Measurements from ENCODE around the gene USP27X. TPM values are rescaled to one million over a fixed set of nuclear protein-coding genes. Genes with fewer than 3 reads are reported as not detected.

USP27X gene
- total and polyA plus RNA-seq, 4 donors = 0.26 to 4.7 (median 1.2) TPM

GRCh38 chrX:49901048-49901447 is 21.8 kb downstream of the USP27X start (continued):
- no peak for TF ChIP-seq HNF4G (IDR thresholded peaks at IDR 0.05)

- TF ChIP-seq TAF1 (conservative IDR thresholded peaks at IDR 0.05) = no peak
- no peak for TF ChIP-seq HNF4G (IDR thresholded peaks at IDR 0.05)
- TF ChIP-seq ATF3 (IDR thresholded peaks at IDR 0.05) = no peak
- no peak for TF ChIP-seq EGR1 (IDR thresholded peaks at IDR 0.05; ENCODE audit: low read depth in 2 of 2)
- DNase-seq (ENCODE audit: low spot score) = no peak
- H3K4me3 ChIP-seq (ENCODE audit: low read depth in 1 of 3, low read length in 3 of 3) = no peak overlapping the region
- WGBS = 52% methylated on average over 3 of the region's 3 CpGs
- H3K9me3 ChIP-seq (ENCODE audit: control insufficient read depth in 4 of 4, low read length in 3 of 4) = peaks cover 0 to 3% (median 0%) of the 10 kb centered on the region in 4 donors
- H3K4me1 ChIP-seq (ENCODE audit: control insufficient read depth in 4 of 4, insufficient read depth in 4 of 4, low read length in 3 of 4) = no peaks in the 10 kb centered on the region
- no peak overlapping the region for H3K27ac ChIP-seq (ENCODE audit: low read depth in 1 of 2, low read length in 2 of 2)
- no peaks in the 10 kb centered on the region for H3K36me3 ChIP-seq (ENCODE audit: control insufficient read depth in 4 of 4, insufficient read depth in 3 of 4, low read depth in 1 of 4, low read length in 3 of 4)
- H3K9ac ChIP-seq (ENCODE audit: low read depth in 1 of 2, low read length in 2 of 2) = no peak overlapping the region
- H3K27me3 ChIP-seq (ENCODE audit: control insufficient read depth in 4 of 4, insufficient read depth in 4 of 4, low read length in 3 of 4) = no peaks in the 10 kb centered on the region
Observed at GRCh38 chrX:49910344-49910743, 31.1 kb downstream of the USP27X start.

- TF ChIP-seq GABPA (IDR thresholded peaks at IDR 0.05 in 1 of 2, conservative IDR thresholded peaks at IDR 0.05 in 1 of 2) = no peak
- 87% methylated on average over 3 of the region's 3 CpGs for WGBS
- no peaks in the 10 kb centered on the region for H3K9me3 ChIP-seq (ENCODE audit: control insufficient read depth in 4 of 4, low read length in 3 of 4)
Observed at GRCh38 chrX:49912086-49912485, 32.8 kb downstream of the USP27X start.

GRCh38 chrX:49912861-49913260 is 33.6 kb downstream of the USP27X start:
- Histone ChIP-seq H3K4me3 (ENCODE audit: low read depth in 1 of 3, low read length in 3 of 3) (no peak overlapping the region), H3K36me3 (ENCODE audit: control insufficient read depth in 4 of 4, insufficient read depth in 3 of 4, low read depth in 1 of 4, low read length in 3 of 4) (no peaks in the 10 kb centered on the region), H3K9me3 (ENCODE audit: control insufficient read depth in 4 of 4, low read length in 3 of 4) (no peaks in the 10 kb centered on the region), H3K27ac (ENCODE audit: low read depth in 1 of 2, low read length in 2 of 2) (no peak overlapping the region), H3K27me3 (ENCODE audit: control insufficient read depth in 4 of 4, insufficient read depth in 4 of 4, low read length in 3 of 4) (peaks cover 0 to 2% (median 0%) of the 10 kb centered on the region in 4 donors), H3K4me1 (ENCODE audit: control insufficient read depth in 4 of 4, insufficient read depth in 4 of 4, low read length in 3 of 4) (no peaks in the 10 kb centered on the region), H3K9ac (ENCODE audit: low read depth in 1 of 2, low read length in 2 of 2) (no peak overlapping the region)
- WGBS = 70% methylated on average over 3 of the region's 3 CpGs
- no peak for TF ChIP-seq ZBTB33 (IDR thresholded peaks at IDR 0.05)
- TF ChIP-seq HNF4A (conservative IDR thresholded peaks at IDR 0.05) = no peak
- no peak for TF ChIP-seq NR2F2 (IDR thresholded peaks at IDR 0.05)
- TF ChIP-seq CTCF (IDR thresholded peaks at IDR 0.05; ENCODE audit: low read depth, low read length, missing input control) = no peak
- no peak for TF ChIP-seq TAF1 (conservative IDR thresholded peaks at IDR 0.05)
- TF ChIP-seq YY1 (IDR thresholded peaks at IDR 0.05) = no peak
- no peak for TF ChIP-seq HNF4G (IDR thresholded peaks at IDR 0.05)
- TF ChIP-seq GABPA (IDR thresholded peaks at IDR 0.05 in 1 of 2, conservative IDR thresholded peaks at IDR 0.05 in 1 of 2) = no peak
- DNase-seq (ENCODE audit: low spot score) = no peak

More at GRCh38 chrX:49912086-49912485, 32.8 kb downstream of the USP27X start:
- Histone ChIP-seq H3K27ac (ENCODE audit: low read depth in 1 of 2, low read length in 2 of 2) (no peak overlapping the region), H3K27me3 (ENCODE audit: control insufficient read depth in 4 of 4, insufficient read depth in 4 of 4, low read length in 3 of 4) (peaks cover 0 to 2% (median 0%) of the 10 kb centered on the region in 4 donors), H3K36me3 (ENCODE audit: control insufficient read depth in 4 of 4, insufficient read depth in 3 of 4, low read depth in 1 of 4, low read length in 3 of 4) (no peaks in the 10 kb centered on the region), H3K4me1 (ENCODE audit: control insufficient read depth in 4 of 4, insufficient read depth in 4 of 4, low read length in 3 of 4) (no peaks in the 10 kb centered on the region), H3K9ac (ENCODE audit: low read depth in 1 of 2, low read length in 2 of 2) (no peak overlapping the region), H3K4me3 (ENCODE audit: low read depth in 1 of 3, low read length in 3 of 3) (no peak overlapping the region)
- no peak for DNase-seq (ENCODE audit: low spot score)

Data from liver (tissue), 9 donors.